Measurements from ENCODE around the gene CUEDC1. TPM values are rescaled to one million over a fixed set of nuclear protein-coding genes. Genes with fewer than 3 reads are reported as not detected.
A peak's percentile ranks its signal among the peaks of the same experiment; 100 is the strongest.

The CUEDC1 gene
- total and polyA plus RNA-seq, 2 of the 13 experiments (the other 11 are each of a cell fraction or from before 2014, with no cell fraction given): 7.4 to 12.9 TPM

- intact Hi-C loops (cut with micrococcal nuclease; ENCODE audit: unreplicated experiment) (loop anchor here (1.0 kb wide), 1 partner anchor 78 kb away; no protein-coding TSS in a partner anchor), in situ Hi-C loops (cut with HindIII; ENCODE audit: extremely low pct_ligation_motif_present, low pct_unique_long_range_greater_than_20kb) (no loop called here)
- Histone ChIP-seq H3K4me1 (ENCODE audit: insufficient read depth, low read length) (peaks cover 52% of the 10 kb centered on the region), H3K9ac (ENCODE audit: insufficient read depth, low read depth, low read length) (no peak overlapping the region), H2AFZ (ENCODE audit: low read length) (no peak overlapping the region), H3K9me3 (ENCODE audit: low read length) (no peaks in the 10 kb centered on the region), H3K4me3 (replicated peaks in 1 of 3; ENCODE audit: insufficient read depth in 1 of 3, low read depth in 2 of 3, low read length in 3 of 3) (no peak overlapping the region), H3K4me2 (ENCODE audit: low read depth, low read length) (no peak overlapping the region), H3K36me3 (replicated peaks in 1 of 2; ENCODE audit: control insufficient read depth in 1 of 2, insufficient read depth in 2 of 2, low read length in 2 of 2) (no peaks in the 10 kb centered on the region), H4K20me1 (ENCODE audit: insufficient read depth, low read length) (no peaks in the 10 kb centered on the region), H3K79me2 (ENCODE audit: insufficient read depth, low read length) (no peaks in the 10 kb centered on the region), H3K27ac (ENCODE audit: extremely low read length, insufficient read depth, low read length) (no peak overlapping the region), H3K27me3 (ENCODE audit: control insufficient read depth in 1 of 2, insufficient read depth in 2 of 2, low read length in 2 of 2) (no peaks in the 10 kb centered on the region)
- WGBS (ENCODE audit: low lambda C conversion rate): 80% methylated on average over 6 of the region's 9 CpGs
- ChIA-PET POLR2A (no interaction called here), CTCF (ENCODE audit: low intra/inter-chr PET ratio, low total read pairs) (interaction anchor here (1.3 kb wide), 1 partner anchor 78 kb away, joined by 5 read pairs; no protein-coding TSS in a partner anchor)
- ATAC-seq: peak; percentile 72
- peak; percentile 53 for DNase-seq (ENCODE audit: low spot score)
- no TSS peak for BruUV-seq (replicated peaks)
- FAIRE-seq: no peak
- TF ChIP-seq ZNF800 (CRISPR knock-in tag; IDR thresholded peaks at IDR 0.05) (no peak), ATF6 (CRISPR knock-in tag; conservative IDR thresholded peaks at IDR 0.05) (no peak), AFF4 (CRISPR knock-in tag; IDR thresholded peaks at IDR 0.05) (no peak), MYC (CRISPR knock-in tag; IDR thresholded peaks at IDR 0.05; ENCODE audit: borderline replicate concordance) (0 out of 2 replicates have a peak, but pooled peaks have one; percentile 24), TRIM22 (IDR thresholded peaks at IDR 0.05) (no peak), ZNF629 (CRISPR knock-in tag; conservative IDR thresholded peaks at IDR 0.05) (no peak), ZNF12 (CRISPR knock-in tag; IDR thresholded peaks at IDR 0.05) (peak; percentile 39; the same call in 1 of the 2 replicates), PATZ1 (CRISPR knock-in tag; IDR thresholded peaks at IDR 0.05) (0 out of 2 replicates have a peak, but pooled peaks have one; percentile 22), HDAC1 (CRISPR knock-in tag; IDR thresholded peaks at IDR 0.05) (no peak)
These were observed 38.0 kb downstream of the CUEDC1 start for GRCh38 chr17:57916925-57917858.

Measured in HepG2 (cell line).